ENCODE results near the gene URGCP. TPM values are rescaled to one million over a fixed set of nuclear protein-coding genes. Genes with fewer than 3 reads are reported as not detected.

URGCP gene, protein sequence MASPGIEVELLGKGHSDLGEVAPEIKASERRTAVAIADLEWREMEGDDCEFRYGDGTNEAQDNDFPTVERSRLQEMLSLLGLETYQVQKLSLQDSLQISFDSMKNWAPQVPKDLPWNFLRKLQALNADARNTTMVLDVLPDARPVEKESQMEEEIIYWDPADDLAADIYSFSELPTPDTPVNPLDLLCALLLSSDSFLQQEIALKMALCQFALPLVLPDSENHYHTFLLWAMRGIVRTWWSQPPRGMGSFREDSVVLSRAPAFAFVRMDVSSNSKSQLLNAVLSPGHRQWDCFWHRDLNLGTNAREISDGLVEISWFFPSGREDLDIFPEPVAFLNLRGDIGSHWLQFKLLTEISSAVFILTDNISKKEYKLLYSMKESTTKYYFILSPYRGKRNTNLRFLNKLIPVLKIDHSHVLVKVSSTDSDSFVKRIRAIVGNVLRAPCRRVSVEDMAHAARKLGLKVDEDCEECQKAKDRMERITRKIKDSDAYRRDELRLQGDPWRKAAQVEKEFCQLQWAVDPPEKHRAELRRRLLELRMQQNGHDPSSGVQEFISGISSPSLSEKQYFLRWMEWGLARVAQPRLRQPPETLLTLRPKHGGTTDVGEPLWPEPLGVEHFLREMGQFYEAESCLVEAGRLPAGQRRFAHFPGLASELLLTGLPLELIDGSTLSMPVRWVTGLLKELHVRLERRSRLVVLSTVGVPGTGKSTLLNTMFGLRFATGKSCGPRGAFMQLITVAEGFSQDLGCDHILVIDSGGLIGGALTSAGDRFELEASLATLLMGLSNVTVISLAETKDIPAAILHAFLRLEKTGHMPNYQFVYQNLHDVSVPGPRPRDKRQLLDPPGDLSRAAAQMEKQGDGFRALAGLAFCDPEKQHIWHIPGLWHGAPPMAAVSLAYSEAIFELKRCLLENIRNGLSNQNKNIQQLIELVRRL
- 24.4 and 25.5 TPM in 2 replicates for total RNA-seq (2012; rRNA removed)
- 19.9 and 22.0 TPM in 2 replicates for polyA plus RNA-seq (2012; rRNA removed)
- polyA plus RNA-seq (2012; cell fraction: cytosol; rRNA removed), result 12.5 and 15.2 TPM in 2 replicates
- polyA plus RNA-seq (2012; cell fraction: nucleus; rRNA removed; ENCODE audit: low replicate concordance), result 31.4 and 33.7 TPM in 2 replicates
- percentile 85 among the genes with signal in this experiment for Bru-seq, nascent RNA
- percentile 94 among the genes with signal in this experiment for BruChase-seq, experiment 1, labeled RNA remaining after a 6-hour chase
- BruChase-seq, experiment 2, labeled RNA remaining after a 2-hour chase, result percentile 96 among the genes with signal in this experiment
- long read RNA-seq, full-length matches to known transcripts, result 37 of 50 reads
- long read RNA-seq, partial matches to known transcripts, result 1 of 50 reads
- long read RNA-seq, other reads (novel, unspliced or antisense), result 12 of 50 reads

- Histone ChIP-seq H4K8ac (ENCODE audit: low read depth in 2 of 2, low read length in 2 of 2) (peak within 1 kb of the TSS; percentile 85 to 86; a peak in 3 of 4 replicates), H3K9me3 (ENCODE audit: control insufficient read depth, insufficient read depth, low read length) (no peaks in the 10 kb centered on the region), H3K36me3 (ENCODE audit: control insufficient read depth, insufficient read depth, low read length) (no peaks in the 10 kb centered on the region), H3K18ac (ENCODE audit: low read depth, low read length) (no peak within 1 kb of the TSS), H2AK5ac (ENCODE audit: low read depth, low read length) (peak within 1 kb of the TSS; percentile 83), H2BK15ac (ENCODE audit: low read depth, low read length) (0 out of 3 replicates have a peak within 1 kb of the TSS, but pooled peaks have one; percentile 4), H4K20me1 (ENCODE audit: insufficient read depth, low read length) (peaks cover 33% of the 10 kb centered on the region), H3K79me1 (ENCODE audit: low read depth in 1 of 2, low read length in 2 of 2) (peaks cover 27 to 48% of the 10 kb centered on the region in 2 experiments; a peak in 3 of 4 replicates), H2AFZ (replicated peaks; ENCODE audit: low read length, poor library complexity) (peak within 1 kb of the TSS; percentile 95), H3K56ac (ENCODE audit: extremely low read depth, insufficient read depth, low read length) (peak within 1 kb of the TSS; percentile 40), H2AK9ac (replicated peaks; ENCODE audit: low read depth, low read length, poor library complexity) (peak within 1 kb of the TSS; percentile 83), H2BK120ac (ENCODE audit: low read depth, low read length) (no peak within 1 kb of the TSS), H3K4me2 (ENCODE audit: low read depth, low read length) (peak within 1 kb of the TSS; percentile 99), H3K4me3 (ENCODE audit: insufficient read depth, low read depth, low read length) (peak within 1 kb of the TSS; percentile 81), H3K23ac (ENCODE audit: low read depth, low read length) (peak within 1 kb of the TSS; percentile 81), H3K4ac (ENCODE audit: low read depth, low read length) (peak within 1 kb of the TSS; percentile 82), H2BK5ac (ENCODE audit: low read depth, low read length, poor library complexity, severe bottlenecking) (peak within 1 kb of the TSS; percentile 72), H4K5ac (ENCODE audit: low read depth, low read length) (peak within 1 kb of the TSS; percentile 93), H2BK20ac (ENCODE audit: low read depth, low read length) (no peak within 1 kb of the TSS), H4K91ac (ENCODE audit: insufficient read depth, low read depth, low read length) (0 out of 2 replicates have a peak within 1 kb of the TSS, but pooled peaks have one; percentile 68), H3K27me3 (ENCODE audit: control insufficient read depth, insufficient read depth, low read length) (no peaks in the 10 kb centered on the region), H3K9ac (ENCODE audit: low read depth, low read length) (peak within 1 kb of the TSS; percentile 82), H3K14ac (replicated peaks; ENCODE audit: low read depth, low read length) (peak within 1 kb of the TSS; percentile 90), H3K9me1 (ENCODE audit: insufficient read depth, low read length) (peaks cover 24% of the 10 kb centered on the region), H3K4me1 (ENCODE audit: control insufficient read depth, insufficient read depth, low read length) (peaks cover 7% of the 10 kb centered on the region), H3K27ac (ENCODE audit: insufficient read depth, low read length) (peak within 1 kb of the TSS; percentile 83)
- in situ Hi-C loops (cut with MboI; ENCODE audit: low sequenced_read_pairs) (no loop called here), dilution Hi-C loops (cut with HindIII; ENCODE audit: low sequenced_read_pairs, unreplicated experiment) (no loop called here), intact Hi-C loops (cut with micrococcal nuclease) (no loop called here)
- DNase-seq, result peak; percentile 20
- WGBS, 2 experiments (ENCODE audit: extremely low coverage in 2 of 2, insufficient read length in 1 of 2), result 3% methylated on average over 21 of the region's 73 CpGs; no CpG with 5 or more reads in 1 of the 2 experiments
- ChIA-PET CTCF (no interaction called here), POLR2A (ENCODE audit: unreplicated experiment) (no interaction called here)
- BruUV-seq (replicated peaks), result no TSS peak
- peak; percentile 90 for ATAC-seq (ENCODE audit: low read depth)
- no peak for TF ChIP-seq SMC3 (IDR thresholded peaks at IDR 0.05; ENCODE audit: low read depth, low read length)
- no peak for TF ChIP-seq FOS (IDR thresholded peaks at IDR 0.05; ENCODE audit: low read depth, low read length)
- TF ChIP-seq NFE2L2 (IDR thresholded peaks at IDR 0.05; ENCODE audit: low read depth, low read length), result no peak
- TF ChIP-seq CEBPB (IDR thresholded peaks at IDR 0.05; ENCODE audit: low read depth, low read length), result no peak
- no peak for TF ChIP-seq RCOR1 (IDR thresholded peaks at IDR 0.05; ENCODE audit: insufficient replicate concordance, low read length)
- no peak for TF ChIP-seq CHD1 (IDR thresholded peaks at IDR 0.05; ENCODE audit: low read depth, low read length)
- TF ChIP-seq, protein P1, sequence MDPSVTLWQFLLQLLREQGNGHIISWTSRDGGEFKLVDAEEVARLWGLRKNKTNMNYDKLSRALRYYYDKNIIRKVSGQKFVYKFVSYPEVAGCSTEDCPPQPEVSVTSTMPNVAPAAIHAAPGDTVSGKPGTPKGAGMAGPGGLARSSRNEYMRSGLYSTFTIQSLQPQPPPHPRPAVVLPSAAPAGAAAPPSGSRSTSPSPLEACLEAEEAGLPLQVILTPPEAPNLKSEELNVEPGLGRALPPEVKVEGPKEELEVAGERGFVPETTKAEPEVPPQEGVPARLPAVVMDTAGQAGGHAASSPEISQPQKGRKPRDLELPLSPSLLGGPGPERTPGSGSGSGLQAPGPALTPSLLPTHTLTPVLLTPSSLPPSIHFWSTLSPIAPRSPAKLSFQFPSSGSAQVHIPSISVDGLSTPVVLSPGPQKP (IDR thresholded peaks at IDR 0.05; ENCODE audit: borderline replicate concordance, low read depth, low read length), result no peak
- TF ChIP-seq BHLHE40 (IDR thresholded peaks at IDR 0.05; ENCODE audit: low read depth, low read length), result no peak
- TF ChIP-seq MAZ (IDR thresholded peaks at IDR 0.05; ENCODE audit: borderline replicate concordance, low read depth, low read length), result peak; percentile 35; the same call in 1 of the 2 replicates
- TF ChIP-seq RFX5 (IDR thresholded peaks at IDR 0.05; ENCODE audit: low read depth, low read length), result no peak
- no peak for TF ChIP-seq MAFK (IDR thresholded peaks at IDR 0.05; ENCODE audit: low read depth, low read length)
- peak; percentile 40; the same call in 1 of the 2 replicates for TF ChIP-seq POLR2A (IDR thresholded peaks at IDR 0.05; ENCODE audit: low read depth, low read length)
Observed at GRCh38 chr7:43906331-43907010, at the start of gene URGCP. TSS of gene URGCP (minus strand) at chr7:43906596. CDS start at chr7:43906575, 21 bp downstream.
